ENCODE measurements around the gene DAND5. TPM values are rescaled to one million over a fixed set of nuclear protein-coding genes. Genes with fewer than 3 reads are reported as not detected.

Gene DAND5
- total RNA-seq, 2 experiments from 2014 or later: 0.12 TPM; not detected in 1

GRCh38 chr19:13008926-13009787 lies 39.8 kb downstream of the DAND5 start:
- Mint-ChIP-seq H3K27me3 (peaks cover 43% of the 10 kb centered on the region), H3K4me3 (no peak overlapping the region), H3K9me3 (no peaks in the 10 kb centered on the region), H3K27ac (no peak overlapping the region), H3K4me1 (ENCODE audit: low read depth) (peaks cover 20% of the 10 kb centered on the region), H3K36me3 (peaks cover 2% of the 10 kb centered on the region)
- CTCF ChIA-PET: no interaction called here
- POLR2A ChIA-PET: no interaction called here
- DNase-seq: no peak
- intact Hi-C loops (cut with micrococcal nuclease): no loop called here

DNA sequence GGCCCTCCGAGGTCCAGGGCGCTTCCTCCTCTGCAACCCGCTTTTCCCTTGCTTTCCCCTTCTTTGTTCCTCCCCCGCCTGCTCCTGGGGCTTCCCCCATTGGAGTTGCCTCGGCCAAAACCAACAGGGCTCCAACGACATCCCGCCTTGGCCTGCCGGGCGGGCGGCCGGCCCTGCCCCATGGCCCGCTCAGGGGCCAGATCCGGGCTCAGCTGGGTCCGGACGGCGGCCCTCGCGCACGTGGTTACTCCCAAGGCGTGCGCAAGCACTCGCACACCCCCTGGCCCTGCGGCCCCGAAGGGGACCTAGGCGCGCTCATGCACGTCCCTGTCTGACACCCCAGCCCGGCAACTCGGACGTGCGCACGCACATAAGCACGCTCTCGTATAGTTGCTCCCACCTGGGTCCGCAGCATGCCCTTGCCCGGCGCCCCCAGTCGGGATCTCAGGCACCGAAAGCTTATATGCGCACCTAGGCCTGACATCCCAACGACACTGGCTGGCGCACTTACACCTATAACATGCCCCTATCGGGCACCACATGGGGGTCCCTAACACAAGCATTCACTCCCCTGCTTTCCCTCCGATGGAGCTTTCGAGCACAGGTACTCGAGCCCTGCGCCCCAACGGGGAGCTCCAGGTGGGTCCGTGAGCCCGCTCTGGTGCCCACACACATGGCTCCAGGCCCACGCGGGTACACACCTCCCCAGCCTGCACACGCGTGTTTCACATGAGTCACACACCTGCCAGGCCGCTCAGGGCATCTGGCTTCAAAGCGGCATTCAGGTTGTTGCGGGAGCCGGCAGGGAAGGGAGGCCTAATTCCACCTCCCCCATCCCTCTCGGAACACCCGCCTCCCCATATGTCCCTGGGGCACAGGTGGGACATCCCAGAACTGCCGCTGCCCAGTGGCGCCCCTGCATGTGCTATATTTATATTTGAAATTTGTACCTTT lies 40.9 kb downstream of the DAND5 start:
- Mint-ChIP-seq H3K4me1 (ENCODE audit: low read depth) (peaks cover 21% of the 10 kb centered on the region), H3K9me3 (no peaks in the 10 kb centered on the region), H3K27ac (no peak overlapping the region), H3K36me3 (peaks cover 2% of the 10 kb centered on the region), H3K27me3 (peaks cover 52% of the 10 kb centered on the region), H3K4me3 (no peak overlapping the region)
- no peak for DNase-seq
- CTCF ChIA-PET: interaction anchor here (0.7 to 2.1 kb wide), 3 partner anchors 11 to 84 kb away, joined by 3 to 8 read pairs (median 3); no protein-coding TSS in a partner anchor
- POLR2A ChIA-PET: no interaction called here
- intact Hi-C loops (cut with micrococcal nuclease): no loop called here

- Mint-ChIP-seq H3K9me3 (no peaks in the 10 kb centered on the region), H3K36me3 (peaks cover 2% of the 10 kb centered on the region), H3K27ac (no peak overlapping the region), H3K4me3 (no peak overlapping the region), H3K4me1 (ENCODE audit: low read depth) (peaks cover 21% of the 10 kb centered on the region), H3K27me3 (peaks cover 58% of the 10 kb centered on the region)
- intact Hi-C loops (cut with micrococcal nuclease): no loop called here
- no peak for DNase-seq
- ChIA-PET CTCF (interaction anchor here (0.7 to 2.1 kb wide), 3 partner anchors 11 to 83 kb away, joined by 3 to 8 read pairs (median 3); no protein-coding TSS in a partner anchor), POLR2A (no interaction called here)
Measured at GRCh38 chr19:13010992-13011652, 41.7 kb downstream of the DAND5 start.

GRCh38 chr19:13011653-13012389 lies 42.4 kb downstream of the DAND5 start:
- H3K27me3 Mint-ChIP-seq: peaks cover 58% of the 10 kb centered on the region
- H3K4me3 Mint-ChIP-seq: no peak overlapping the region
- H3K4me1 Mint-ChIP-seq (ENCODE audit: low read depth): peaks cover 21% of the 10 kb centered on the region
- H3K9me3 Mint-ChIP-seq: no peaks in the 10 kb centered on the region
- intact Hi-C loops (cut with micrococcal nuclease): loop anchor here (2.0 kb wide), 1 partner anchor 87 kb away; no protein-coding TSS in a partner anchor
- ChIA-PET CTCF (interaction anchor here (2.1 kb wide), 1 partner anchor 83 kb away, joined by 8 read pairs; no protein-coding TSS in a partner anchor), POLR2A (no interaction called here)
- peak; percentile 30 for DNase-seq
- peaks cover 2% of the 10 kb centered on the region for H3K36me3 Mint-ChIP-seq
- no peak overlapping the region for H3K27ac Mint-ChIP-seq

DNA sequence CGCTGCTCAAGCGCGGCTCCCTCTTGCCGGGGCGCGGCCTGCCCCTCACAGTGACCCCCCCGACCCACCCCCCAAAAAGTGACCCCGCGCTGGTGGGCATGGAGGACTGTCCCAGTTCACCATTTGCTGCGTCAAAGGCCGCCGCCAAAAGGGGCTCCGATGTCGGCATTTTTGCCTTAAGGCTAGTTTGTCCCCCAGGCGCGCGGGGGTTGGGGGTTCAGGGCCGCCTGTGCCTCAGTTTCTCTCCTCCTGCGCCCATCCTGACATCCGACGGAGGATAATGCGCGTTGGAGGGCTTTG lies 43.0 kb downstream of the DAND5 start:
- intact Hi-C loops (cut with micrococcal nuclease): loop anchor here (2.0 kb wide), 1 partner anchor 86 kb away; no protein-coding TSS in a partner anchor
- Mint-ChIP-seq H3K9me3 (no peaks in the 10 kb centered on the region), H3K4me1 (ENCODE audit: low read depth) (peaks cover 21% of the 10 kb centered on the region), H3K27ac (peak overlapping the region; percentile 66), H3K4me3 (peak overlapping the region; percentile 79), H3K36me3 (peaks cover 2% of the 10 kb centered on the region), H3K27me3 (peaks cover 58% of the 10 kb centered on the region)
- no peak for DNase-seq
- ChIA-PET CTCF (no interaction called here), POLR2A (no interaction called here)

- peaks cover 2% of the 10 kb centered on the region for H3K36me3 Mint-ChIP-seq
- CTCF ChIA-PET: interaction anchor here (0.6 to 2.9 kb wide), 12 partner anchors 13 to 290 kb away, joined by 3 to 15 read pairs (median 4); no protein-coding TSS in a partner anchor
- intact Hi-C loops (cut with micrococcal nuclease): loop anchor here (2.0 kb wide), 1 partner anchor 86 kb away; no protein-coding TSS in a partner anchor
- peak; percentile 59 for DNase-seq
- H3K9me3 Mint-ChIP-seq: no peaks in the 10 kb centered on the region
- peak overlapping the region; percentile 79 for H3K4me3 Mint-ChIP-seq
- H3K27ac Mint-ChIP-seq: peak overlapping the region; percentile 66
- POLR2A ChIA-PET: interaction anchor here (0.8 to 1.6 kb wide), 2 partner anchors 87 to 91 kb away, joined by 3 to 5 read pairs; no protein-coding TSS in a partner anchor
- H3K27me3 Mint-ChIP-seq: peaks cover 58% of the 10 kb centered on the region
- peaks cover 21% of the 10 kb centered on the region for H3K4me1 Mint-ChIP-seq (ENCODE audit: low read depth)
Measured at GRCh38 chr19:13012690-13013608, 43.6 kb downstream of the DAND5 start.

DNA sequence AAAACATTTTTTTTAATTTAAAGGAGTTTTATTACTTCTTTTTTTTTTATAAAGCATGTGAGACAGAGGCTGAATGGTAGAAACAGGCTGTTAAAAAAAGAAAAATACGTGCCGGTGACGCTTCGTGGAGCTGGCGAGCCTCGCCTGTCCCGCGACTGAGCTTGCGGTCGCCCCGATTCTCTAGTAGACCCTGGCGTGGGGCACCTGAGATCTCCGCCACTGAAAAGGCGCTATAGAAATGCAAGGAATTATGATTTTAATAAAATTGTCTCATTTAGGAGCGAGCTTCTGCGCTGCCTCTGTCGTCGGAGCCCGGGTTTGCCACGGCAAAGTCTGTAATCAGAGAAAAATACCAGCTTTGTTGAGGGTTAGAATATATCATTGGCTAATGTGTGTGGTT lies 44.3 kb downstream of the DAND5 start:
- no peak overlapping the region for H3K27ac Mint-ChIP-seq
- peaks cover 2% of the 10 kb centered on the region for H3K36me3 Mint-ChIP-seq
- peaks cover 21% of the 10 kb centered on the region for H3K4me1 Mint-ChIP-seq (ENCODE audit: low read depth)
- peaks cover 58% of the 10 kb centered on the region for H3K27me3 Mint-ChIP-seq
- POLR2A ChIA-PET: interaction anchor here (0.8 to 1.6 kb wide), 2 partner anchors 86 to 91 kb away, joined by 3 to 5 read pairs; no protein-coding TSS in a partner anchor
- intact Hi-C loops (cut with micrococcal nuclease): loop anchor here (2.0 kb wide), 1 partner anchor 85 kb away; no protein-coding TSS in a partner anchor
- H3K9me3 Mint-ChIP-seq: no peaks in the 10 kb centered on the region
- CTCF ChIA-PET: interaction anchor here (0.6 to 2.9 kb wide), 12 partner anchors 12 to 291 kb away, joined by 3 to 15 read pairs (median 4); no protein-coding TSS in a partner anchor
- H3K4me3 Mint-ChIP-seq: peak overlapping the region; percentile 54
- no peak for DNase-seq

- intact Hi-C loops (cut with micrococcal nuclease): no loop called here
- Mint-ChIP-seq H3K4me3 (peak overlapping the region; percentile 54), H3K27me3 (peaks cover 54% of the 10 kb centered on the region), H3K4me1 (ENCODE audit: low read depth) (peaks cover 21% of the 10 kb centered on the region), H3K27ac (no peak overlapping the region), H3K9me3 (no peaks in the 10 kb centered on the region), H3K36me3 (peaks cover 2% of the 10 kb centered on the region)
- ChIA-PET CTCF (interaction anchor here (1.0 to 2.9 kb wide), 8 partner anchors 12 to 181 kb away, joined by 3 to 15 read pairs (median 6); no protein-coding TSS in a partner anchor), POLR2A (interaction anchor here (1.6 kb wide), 1 partner anchor 90 kb away, joined by 5 read pairs; no protein-coding TSS in a partner anchor)
- DNase-seq: no peak
Measured at GRCh38 chr19:13014101-13014920, 44.9 kb downstream of the DAND5 start.

DNA sequence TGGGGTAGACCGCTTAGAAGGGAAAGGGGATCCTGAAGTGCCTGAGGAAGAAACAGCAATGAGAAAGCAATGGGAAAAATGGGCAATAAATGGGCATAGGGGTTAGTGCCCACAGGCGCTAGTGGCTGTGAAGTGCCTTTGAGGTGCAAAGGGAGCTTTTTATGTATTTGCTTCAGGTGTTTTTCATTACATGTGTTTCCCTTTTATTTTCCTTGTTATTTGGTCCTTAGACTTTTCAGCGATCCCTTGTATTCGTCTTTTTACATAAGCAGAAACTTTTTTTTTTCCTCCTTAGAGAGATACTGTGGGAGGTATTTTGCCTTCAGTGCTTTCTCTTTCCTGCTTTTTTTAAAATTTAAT lies 45.5 kb downstream of the DAND5 start:
- ChIA-PET POLR2A (interaction anchor here (1.6 kb wide), 1 partner anchor 89 kb away, joined by 5 read pairs; no protein-coding TSS in a partner anchor), CTCF (interaction anchor here (2.4 to 2.9 kb wide), 2 partner anchors 79 to 90 kb away, joined by 5 to 15 read pairs; no protein-coding TSS in a partner anchor)
- Mint-ChIP-seq H3K4me3 (no peak overlapping the region), H3K4me1 (ENCODE audit: low read depth) (peaks cover 21% of the 10 kb centered on the region), H3K36me3 (peaks cover 2% of the 10 kb centered on the region), H3K27ac (no peak overlapping the region), H3K27me3 (peaks cover 51% of the 10 kb centered on the region), H3K9me3 (no peaks in the 10 kb centered on the region)
- DNase-seq: no peak
- intact Hi-C loops (cut with micrococcal nuclease): no loop called here

Data from activated CD4-positive, alpha-beta memory T cell treated with anti-CD3 and anti-CD28 coated beads for 36 hours (primary cell).